ENCODE results near the gene SAMD3. TPM values are rescaled to one million over a fixed set of nuclear protein-coding genes. Genes with fewer than 3 reads are reported as not detected.
"Not testable (repeated sequence)": the region's sequence is repeated elsewhere in the genome, so short reads cannot be mapped to it uniquely, and the experiment has no call there.

The SAMD3 gene
- total and polyA plus RNA-seq, 4 experiments from 2014 or later = 24.1 to 69.2 (median 42.4) TPM

DNA sequence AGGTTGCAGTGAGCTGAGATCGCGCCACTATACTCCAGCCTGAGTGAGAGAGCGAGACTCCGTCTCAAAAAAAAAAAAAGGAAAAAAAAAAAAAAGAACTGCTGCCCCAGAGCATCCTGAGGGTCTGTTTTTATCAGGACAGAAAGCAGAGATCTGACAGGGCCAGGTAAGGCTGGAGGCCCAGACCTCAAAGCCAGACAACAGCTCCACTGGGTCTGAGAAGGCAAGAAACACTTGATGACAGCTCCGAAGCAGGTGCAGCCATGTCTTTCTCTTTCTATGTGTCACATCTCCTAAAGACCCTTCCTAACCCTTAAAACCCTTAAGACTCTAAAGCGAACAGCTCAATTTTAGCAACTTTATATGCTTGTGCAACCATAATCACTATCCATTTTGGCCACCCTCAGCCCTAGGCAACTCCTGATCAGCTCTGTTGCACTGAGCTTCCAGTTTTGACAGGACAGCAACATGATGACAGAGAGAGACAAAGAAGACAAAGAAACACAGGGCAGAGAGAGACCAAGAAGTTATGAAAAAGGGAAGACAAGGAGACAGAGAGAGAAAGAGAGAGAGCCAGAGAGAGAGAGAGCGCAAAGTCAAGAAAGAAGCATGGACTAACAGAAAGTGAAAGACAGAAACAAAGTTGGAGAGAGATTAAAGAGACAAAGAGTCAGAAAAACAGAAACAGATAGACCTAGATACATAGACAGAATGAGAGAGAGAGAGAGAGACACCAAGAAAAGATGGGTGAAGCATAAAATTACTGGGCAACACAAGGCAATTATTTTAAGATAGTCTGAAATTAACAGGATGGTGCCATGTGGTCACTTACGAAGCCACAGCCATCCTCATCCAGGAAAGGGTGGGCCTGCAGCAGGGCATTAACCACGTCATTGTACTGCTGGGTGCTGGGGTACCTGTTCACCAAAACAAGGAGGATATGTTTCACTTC, 39.2 kb downstream of the SAMD3 start:
- Mint-ChIP-seq H3K9me3 (peaks cover 0 to 1% (median 0%) of the 10 kb centered on the region in 8 donors), H3K4me3 (peak overlapping the region; percentile 49 to 79 (median 70)), H3K27ac (peak overlapping the region; percentile 65 to 95 (median 90)), H3K36me3 (peaks cover 46 to 53% of the 10 kb centered on the region in 2 donors), H3K4me1 (peaks cover 35 to 58% (median 45%) of the 10 kb centered on the region in 4 donors), H3K27me3 (no peaks in the 10 kb centered on the region)
- POLR2A ChIA-PET (ENCODE audit: partially characterized antibody) = interaction anchor here (0.6 to 7.8 kb wide), 9 partner anchors 10 to 420 kb away, joined by 3 to 64 read pairs (median 5); partner anchors contain the start of gene SAMD3
- Histone ChIP-seq H3K27me3 (ENCODE audit: insufficient read depth, low read length) (no peaks in the 10 kb centered on the region), H3K4me3 (ENCODE audit: low read length in 2 of 2) (peak overlapping the region in 1 of 2 donors; percentile 6), H3K36me3 (ENCODE audit: insufficient read depth, low read length) (peaks cover 10% of the 10 kb centered on the region), H3K4me1 (ENCODE audit: insufficient read depth, low read length) (peaks cover 39% of the 10 kb centered on the region), H3K27ac (ENCODE audit: low read depth, low read length) (peak overlapping the region; percentile 40), H3K9me3 (ENCODE audit: control insufficient read depth in 1 of 2, low read length in 2 of 2) (no peaks in the 10 kb centered on the region)
- intact Hi-C loops (cut with micrococcal nuclease) = loop anchor here (2.0 kb wide), 1 partner anchor 31 kb away; no protein-coding TSS in a partner anchor
- CTCF ChIA-PET (ENCODE audit: partially characterized antibody) = interaction anchor here (0.8 to 4.2 kb wide), 9 partner anchors 9 to 99 kb away, joined by 3 to 22 read pairs (median 3); partner anchors contain the start of gene SAMD3
- peak; percentile 57 to 77 (median 69) for DNase-seq

- intact Hi-C loops (cut with micrococcal nuclease) = no loop called here
- H3K4me1 ChIP-seq (ENCODE audit: insufficient read depth, low read length) = peaks cover 30% of the 10 kb centered on the region
- Mint-ChIP-seq H3K9me3 (peaks cover 0 to 1% (median 0%) of the 10 kb centered on the region in 8 donors), H3K4me3 (no peak overlapping the region), H3K27me3 (no peaks in the 10 kb centered on the region), H3K27ac (peak overlapping the region in 5 of 7 donors; percentile 36 to 93 (median 65)), H3K4me1 (peaks cover 31 to 51% (median 40%) of the 10 kb centered on the region in 4 donors), H3K36me3 (peaks cover 48 to 55% of the 10 kb centered on the region in 2 donors)
- H3K27ac ChIP-seq (ENCODE audit: low read depth, low read length) = no peak overlapping the region
- DNase-seq = no peak
- H3K36me3 ChIP-seq (ENCODE audit: insufficient read depth, low read length) = peaks cover 10% of the 10 kb centered on the region
- CTCF ChIA-PET (ENCODE audit: partially characterized antibody) = interaction anchor here (0.9 to 4.2 kb wide), 5 partner anchors 8 to 100 kb away, joined by 3 to 22 read pairs (median 3); partner anchors contain the start of gene SAMD3
- POLR2A ChIA-PET (ENCODE audit: partially characterized antibody) = interaction anchor here (0.6 to 7.8 kb wide), 3 partner anchors 21 to 419 kb away, joined by 4 to 64 read pairs (median 19); no protein-coding TSS in a partner anchor
- H3K4me3 ChIP-seq (ENCODE audit: low read length in 2 of 2) = no peak overlapping the region
- H3K9me3 ChIP-seq (ENCODE audit: control insufficient read depth in 1 of 2, low read length in 2 of 2) = no peaks in the 10 kb centered on the region
- H3K27me3 ChIP-seq (ENCODE audit: insufficient read depth, low read length) = no peaks in the 10 kb centered on the region
Measured at GRCh38 chr6:130182466-130182865, 40.3 kb downstream of the SAMD3 start.

DNA sequence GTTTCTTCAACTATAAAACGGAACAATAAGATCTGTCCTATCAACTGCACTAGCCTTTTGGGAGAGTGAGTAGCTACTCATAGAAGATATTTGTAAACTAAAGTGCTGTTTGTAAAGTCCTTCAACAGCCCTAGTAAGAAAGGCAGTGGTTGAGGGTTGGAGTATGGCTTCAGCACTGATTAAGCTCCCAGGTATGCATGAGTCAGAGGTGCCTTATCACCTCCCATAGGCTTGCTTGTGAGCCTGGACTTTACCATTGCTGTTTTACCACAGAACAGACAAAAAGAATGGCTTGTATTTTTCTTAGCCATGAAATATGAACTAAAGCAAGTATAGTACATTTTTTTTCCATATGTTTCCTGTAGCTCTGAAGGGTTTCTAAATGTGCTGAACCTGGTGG, 44.1 kb downstream of the SAMD3 start:
- H3K27me3 ChIP-seq (ENCODE audit: insufficient read depth, low read length) = no peaks in the 10 kb centered on the region
- Mint-ChIP-seq H3K36me3 (peaks cover 62 to 67% of the 10 kb centered on the region in 2 donors), H3K9me3 (peaks cover 0 to 3% (median 0%) of the 10 kb centered on the region in 8 donors), H3K4me3 (no peak overlapping the region), H3K27ac (peak overlapping the region in 1 of 7 donors; percentile 25), H3K4me1 (peaks cover 13 to 27% (median 19%) of the 10 kb centered on the region in 4 donors), H3K27me3 (no peaks in the 10 kb centered on the region)
- no peak overlapping the region for H3K27ac ChIP-seq (ENCODE audit: low read depth, low read length)
- H3K4me1 ChIP-seq (ENCODE audit: insufficient read depth, low read length) = peaks cover 8% of the 10 kb centered on the region
- intact Hi-C loops (cut with micrococcal nuclease) = no loop called here
- ChIA-PET POLR2A (ENCODE audit: partially characterized antibody) (interaction anchor here (2.5 kb wide), 1 partner anchor 47 kb away, joined by 11 read pairs; no protein-coding TSS in a partner anchor), CTCF (ENCODE audit: partially characterized antibody) (interaction anchor here (1.8 kb wide), 1 partner anchor 9 kb away, joined by 4 read pairs; no protein-coding TSS in a partner anchor)
- peaks cover 15% of the 10 kb centered on the region for H3K36me3 ChIP-seq (ENCODE audit: insufficient read depth, low read length)
- H3K9me3 ChIP-seq (ENCODE audit: control insufficient read depth in 1 of 2, low read length in 2 of 2) = no peaks in the 10 kb centered on the region
- DNase-seq = no peak
- no peak overlapping the region for H3K4me3 ChIP-seq (ENCODE audit: low read length in 2 of 2)

DNA sequence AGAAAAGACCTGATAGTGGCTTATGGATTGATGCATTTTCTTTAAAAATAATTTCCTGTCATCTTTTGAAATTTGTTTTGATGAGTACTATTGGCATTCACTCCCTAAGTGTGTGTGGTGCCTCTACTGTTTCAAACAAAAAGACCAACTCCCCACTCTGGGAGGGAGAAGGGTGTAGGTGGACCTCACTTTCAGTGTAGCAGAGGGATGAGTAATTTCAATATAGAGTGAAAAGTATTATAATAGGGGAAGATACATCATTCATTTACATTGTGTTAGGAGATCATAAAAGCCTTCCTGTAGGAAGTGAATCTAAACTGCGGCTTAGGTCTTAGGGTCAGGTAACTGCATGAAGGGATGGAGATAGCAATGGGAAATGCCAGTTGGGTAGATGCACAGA, 46.4 kb downstream of the SAMD3 start:
- no peak for DNase-seq
- no peaks in the 10 kb centered on the region for H3K27me3 Mint-ChIP-seq
- H3K27ac ChIP-seq (ENCODE audit: low read depth, low read length) = no peak overlapping the region
- intact Hi-C loops (cut with micrococcal nuclease) = no loop called here
- H3K9me3 ChIP-seq (ENCODE audit: control insufficient read depth in 1 of 2, low read length in 2 of 2) = no peaks in the 10 kb centered on the region
- no peak overlapping the region for H3K4me3 Mint-ChIP-seq
- H3K9me3 Mint-ChIP-seq = peaks cover 3 to 19% (median 14%) of the 10 kb centered on the region in 8 donors
- ChIA-PET POLR2A (ENCODE audit: partially characterized antibody) (no interaction called here), CTCF (ENCODE audit: partially characterized antibody) (no interaction called here)
- no peaks in the 10 kb centered on the region for H3K27me3 ChIP-seq (ENCODE audit: insufficient read depth, low read length)
- H3K36me3 ChIP-seq (ENCODE audit: insufficient read depth, low read length) = peaks cover 5% of the 10 kb centered on the region
- H3K4me1 Mint-ChIP-seq = peaks cover 7 to 15% (median 9%) of the 10 kb centered on the region in 4 donors
- H3K4me3 ChIP-seq (ENCODE audit: low read length in 2 of 2) = no peak overlapping the region
- H3K36me3 Mint-ChIP-seq = peaks cover 61 to 71% of the 10 kb centered on the region in 2 donors
- H3K4me1 ChIP-seq (ENCODE audit: insufficient read depth, low read length) = no peaks in the 10 kb centered on the region
- peak overlapping the region in 1 of 7 donors; percentile 77 for H3K27ac Mint-ChIP-seq

- H3K4me3 Mint-ChIP-seq; DNase-seq; H3K4me3 ChIP-seq (ENCODE audit: low read length in 2 of 2); H3K36me3 ChIP-seq (ENCODE audit: insufficient read depth, low read length); H3K9me3 ChIP-seq (ENCODE audit: control insufficient read depth in 1 of 2, low read length in 2 of 2); intact Hi-C loops (cut with micrococcal nuclease); H3K27ac Mint-ChIP-seq; H3K27ac ChIP-seq (ENCODE audit: low read depth, low read length); H3K4me1 ChIP-seq (ENCODE audit: insufficient read depth, low read length); H3K27me3 ChIP-seq (ENCODE audit: insufficient read depth, low read length); H3K27me3 Mint-ChIP-seq: not testable (repeated sequence)
- ChIA-PET CTCF (ENCODE audit: partially characterized antibody) (interaction anchor here (0.6 kb wide), 1 partner anchor 218 kb away, joined by 3 read pairs; no protein-coding TSS in a partner anchor), POLR2A (ENCODE audit: partially characterized antibody) (interaction anchor here (1.4 kb wide), 1 partner anchor 10 kb away, joined by 5 read pairs; no protein-coding TSS in a partner anchor)
- Mint-ChIP-seq H3K36me3 (peaks cover 57 to 67% of the 10 kb centered on the region in 2 donors), H3K9me3 (peaks cover 7 to 26% (median 22%) of the 10 kb centered on the region in 8 donors), H3K4me1 (peaks cover 5 to 11% (median 9%) of the 10 kb centered on the region in 4 donors)
Measured at GRCh38 chr6:130173377-130174004, 49.3 kb downstream of the SAMD3 start.

GRCh38 chr6:130170160-130170559, 52.6 kb downstream of the SAMD3 start:
- DNase-seq; H3K27me3 ChIP-seq (ENCODE audit: insufficient read depth, low read length); POLR2A ChIA-PET (ENCODE audit: partially characterized antibody); H3K27ac ChIP-seq (ENCODE audit: low read depth, low read length); H3K4me1 ChIP-seq (ENCODE audit: insufficient read depth, low read length); intact Hi-C loops (cut with micrococcal nuclease); H3K4me3 Mint-ChIP-seq; H3K4me3 ChIP-seq (ENCODE audit: low read length in 2 of 2); H3K36me3 ChIP-seq (ENCODE audit: insufficient read depth, low read length); H3K27me3 Mint-ChIP-seq; H3K9me3 ChIP-seq (ENCODE audit: control insufficient read depth in 1 of 2, low read length in 2 of 2); CTCF ChIA-PET (ENCODE audit: partially characterized antibody): not testable (repeated sequence)
- Mint-ChIP-seq H3K36me3 (peaks cover 58 to 66% of the 10 kb centered on the region in 2 donors), H3K4me1 (peaks cover 3 to 21% (median 19%) of the 10 kb centered on the region in 4 donors), H3K27ac (peak overlapping the region in 4 of 7 donors; percentile 33 to 72 (median 59)), H3K9me3 (peaks cover 7 to 31% (median 22%) of the 10 kb centered on the region in 8 donors)

Measured in CD4-positive, alpha-beta memory T cell (primary cell).